ENCODE measurements around the gene MTG1.
"Not testable (repeated sequence)": the region's sequence is repeated elsewhere in the genome, so short reads cannot be mapped to it uniquely, and the experiment has no call there.

The MTG1 gene

DNA sequence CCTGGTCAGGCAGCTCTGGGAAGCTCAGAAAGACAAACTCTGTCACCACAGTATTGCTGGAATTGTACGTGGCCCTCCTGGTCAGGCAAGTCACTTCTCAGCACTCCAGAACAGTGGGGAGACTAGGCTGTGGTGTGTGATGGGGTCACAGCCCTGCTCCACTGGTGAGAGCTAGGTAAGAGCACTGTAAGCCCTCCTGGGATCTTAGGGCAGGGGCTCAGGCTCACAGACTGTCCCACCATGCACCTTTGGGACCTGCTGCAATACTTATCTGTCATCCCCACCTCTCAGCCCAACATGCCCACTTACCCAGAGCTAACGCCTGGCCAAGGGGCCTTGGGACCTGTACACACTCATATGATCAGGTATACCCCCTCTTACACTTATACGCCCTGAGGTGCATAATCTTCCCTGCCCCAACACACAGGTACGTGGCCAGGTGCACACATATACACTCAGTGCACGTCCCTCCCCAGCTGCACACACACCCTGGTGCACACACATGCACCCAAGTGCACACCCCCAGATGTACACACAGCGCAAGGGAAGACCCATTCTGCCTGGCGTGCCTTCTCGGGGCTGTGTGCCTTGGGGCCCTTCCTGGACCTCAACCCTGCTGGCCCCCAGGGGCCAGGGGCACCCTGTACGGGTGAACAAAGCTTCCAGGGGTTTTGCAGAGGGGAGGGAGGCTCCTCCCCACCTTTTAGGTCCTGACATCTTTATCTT lies 38.1 kb downstream of the MTG1 start:
- DNase-seq, result not testable (repeated sequence)

DNA sequence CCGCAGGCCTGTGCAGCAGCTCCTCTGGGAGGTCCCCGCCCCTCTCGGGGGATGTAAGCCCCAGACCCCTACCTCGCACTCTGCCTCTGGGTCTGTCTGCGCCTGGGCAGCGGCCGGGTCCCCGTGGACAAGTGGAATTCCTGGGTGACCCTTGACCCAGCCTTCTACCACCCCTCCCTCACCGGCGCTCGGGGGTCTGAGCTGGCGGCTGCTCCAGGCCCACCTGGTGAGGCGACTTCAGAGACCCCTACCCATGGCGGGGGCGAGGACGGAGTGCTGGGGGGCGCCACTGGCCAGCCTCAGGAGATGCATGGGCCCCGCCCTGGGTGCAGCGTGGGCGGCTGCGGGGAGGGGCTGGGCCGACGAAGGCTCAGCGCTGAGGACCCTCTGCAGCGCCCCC lies 38.8 kb downstream of the MTG1 start:
- not testable (repeated sequence) for DNase-seq

- peak; percentile 51 to 62 for DNase-seq
Measured at GRCh38 chr10:133438711-133439273, 44.8 kb downstream of the MTG1 start.

DNA sequence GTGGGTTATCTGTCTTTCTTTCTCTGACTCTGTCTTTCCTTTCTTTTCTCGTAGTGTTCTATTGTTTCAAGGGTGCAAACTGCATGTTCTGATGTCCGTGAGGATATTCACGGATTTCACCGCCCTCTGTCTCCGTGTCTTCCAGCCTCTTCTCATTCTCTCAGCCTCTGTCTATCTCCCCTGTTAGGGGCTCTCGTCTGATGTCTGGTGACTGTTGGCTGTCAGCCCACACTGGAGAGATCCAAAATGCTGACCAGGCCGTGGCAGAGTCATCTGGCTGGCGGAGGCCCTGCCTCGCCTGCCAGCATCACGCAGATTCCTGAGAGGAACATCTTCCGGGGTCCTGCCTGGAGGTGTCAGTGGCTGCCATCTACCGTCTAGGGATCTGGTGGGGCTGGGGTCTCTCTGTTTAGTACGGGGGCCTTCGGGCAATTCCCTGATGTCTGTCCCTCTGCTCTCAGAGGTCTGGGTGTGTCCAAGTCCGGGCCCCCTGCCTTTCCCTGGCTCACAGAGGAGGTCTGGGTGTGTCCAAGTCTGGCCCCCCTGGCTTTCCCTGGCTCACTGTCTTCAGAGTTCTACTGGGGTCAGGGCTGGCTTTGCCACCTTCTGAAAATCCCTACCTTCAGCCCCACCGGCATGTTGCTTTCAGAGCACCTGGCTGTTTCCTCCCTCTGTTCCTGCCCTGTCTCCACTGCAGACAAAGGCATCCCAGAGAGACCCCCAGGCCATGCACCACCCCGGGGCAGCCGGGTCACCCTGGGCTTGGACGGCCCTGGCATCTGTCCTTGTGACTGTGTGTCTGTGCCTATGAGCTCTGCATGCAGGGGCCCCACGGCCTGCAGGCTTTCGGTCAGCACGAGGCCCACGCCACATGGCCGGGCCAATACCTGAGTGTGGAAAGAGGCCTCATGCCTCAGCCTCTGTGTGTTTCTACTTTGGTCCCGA lies 45.8 kb downstream of the MTG1 start:
- DNase-seq, result no peak

GRCh38 chr10:133440633-133441285 lies 46.8 kb downstream of the MTG1 start:
- DNase-seq, result no peak

GRCh38 chr10:133441356-133441755 lies 47.4 kb downstream of the MTG1 start:
- not testable (repeated sequence) for DNase-seq

DNA sequence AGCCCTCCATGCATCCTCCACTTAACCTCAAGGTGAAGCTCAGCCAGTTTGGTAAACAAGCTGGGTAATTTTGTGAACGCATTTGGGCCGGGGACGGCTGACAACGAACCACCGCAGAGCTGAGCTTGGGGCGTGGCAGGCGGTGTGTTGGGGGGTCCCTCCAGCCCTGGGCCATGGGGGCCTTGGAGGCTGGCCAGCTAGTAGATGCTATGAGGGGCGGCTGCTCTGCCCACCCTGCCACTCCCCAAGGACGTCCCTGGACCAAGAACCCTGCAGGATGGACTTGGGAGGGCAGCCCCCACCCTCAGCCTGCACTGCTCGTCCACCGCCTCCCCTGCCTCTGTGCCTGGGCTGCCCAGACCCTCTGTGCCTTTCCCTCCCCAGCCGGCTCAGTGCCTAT lies 47.8 kb downstream of the MTG1 start:
- DNase-seq, result no peak

DNA sequence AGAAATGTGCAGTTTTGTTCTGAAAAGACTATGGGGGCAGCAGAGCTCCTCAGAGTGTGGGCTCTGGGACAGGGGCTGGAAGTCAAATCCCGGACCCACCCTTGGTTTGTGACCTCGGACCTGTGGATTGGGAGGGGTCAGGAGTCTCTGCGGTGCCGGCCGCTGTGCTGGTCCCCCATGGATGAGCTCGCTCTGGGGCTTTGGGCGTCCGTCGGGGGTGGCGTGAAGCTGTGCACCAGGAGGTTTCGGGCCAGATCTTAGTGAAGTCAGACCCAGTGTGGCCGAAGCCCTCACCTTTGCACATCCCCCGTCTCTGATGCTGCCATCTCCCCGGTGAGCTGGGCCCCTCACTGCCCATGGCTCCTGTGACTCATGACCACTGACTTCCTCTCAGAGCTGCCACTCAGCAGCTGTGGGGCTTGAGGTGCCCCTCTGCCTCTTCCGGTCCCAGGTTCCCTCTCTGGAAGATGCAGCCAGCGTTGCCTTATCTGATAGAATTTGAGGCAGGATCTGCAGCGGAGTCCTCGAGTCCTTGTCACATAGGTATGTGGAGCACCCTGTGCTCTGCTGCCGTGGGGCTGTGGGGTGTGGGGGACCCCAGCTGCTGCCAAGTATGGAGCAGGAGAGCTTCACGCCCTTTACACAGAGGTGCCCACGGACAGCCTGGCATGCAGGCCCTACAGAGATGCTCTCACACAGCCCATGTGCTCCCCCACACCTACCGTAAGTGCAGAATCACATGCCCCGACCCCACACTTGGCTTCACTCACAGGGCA lies 48.4 kb downstream of the MTG1 start:
- DNase-seq, result peak; percentile 13 to 45

GRCh38 chr10:133442967-133443924 lies 49.3 kb downstream of the MTG1 start:
- no peak for DNase-seq

DNA sequence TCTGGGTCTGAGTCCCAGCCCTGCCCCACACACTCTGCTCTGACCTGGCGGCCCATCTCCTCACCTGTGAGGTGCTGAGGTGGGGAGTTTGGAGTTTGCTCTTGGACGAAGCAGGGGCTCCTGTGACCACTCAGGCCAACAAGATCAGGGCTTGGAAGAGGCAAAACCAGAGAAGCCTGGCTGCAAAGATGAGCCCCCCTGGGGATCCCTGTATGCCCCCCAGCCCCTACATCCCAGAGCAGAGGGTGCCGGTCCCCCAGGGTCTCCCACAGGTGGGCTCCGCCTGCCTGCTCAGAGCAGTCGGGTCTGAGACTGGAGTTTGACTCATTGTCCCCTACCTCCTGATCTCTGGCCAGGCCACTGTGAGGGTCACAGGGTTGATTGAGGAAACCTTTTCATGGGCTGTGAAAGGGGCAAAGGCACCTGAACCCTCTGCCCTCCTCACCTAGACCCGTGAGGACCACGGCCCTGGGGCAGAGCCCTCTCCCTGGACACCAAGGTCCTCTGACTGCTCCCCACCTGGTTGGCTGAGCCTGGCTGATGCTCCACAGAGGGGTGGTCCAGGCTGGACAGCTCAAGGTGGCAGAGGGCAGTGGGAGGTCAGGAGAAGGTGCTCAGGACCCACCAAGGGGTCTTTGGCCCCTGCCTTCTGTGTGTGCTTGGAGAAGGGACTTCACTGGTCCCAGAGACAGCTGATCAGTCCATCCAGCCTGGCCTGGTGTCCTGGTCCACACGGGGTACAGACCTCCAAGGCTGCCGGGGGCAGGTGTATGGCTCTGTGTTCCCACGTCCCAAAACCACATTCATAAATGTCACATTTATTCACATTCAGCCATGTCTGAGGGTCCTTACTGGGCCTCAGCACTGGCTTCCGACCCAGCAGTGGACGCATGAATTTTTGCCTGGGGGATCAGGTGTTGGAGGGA lies 50.6 kb downstream of the MTG1 start:
- DNase-seq, result no peak

- no peak for DNase-seq
Measured at GRCh38 chr10:133445268-133445732, 51.3 kb downstream of the MTG1 start.

DNA sequence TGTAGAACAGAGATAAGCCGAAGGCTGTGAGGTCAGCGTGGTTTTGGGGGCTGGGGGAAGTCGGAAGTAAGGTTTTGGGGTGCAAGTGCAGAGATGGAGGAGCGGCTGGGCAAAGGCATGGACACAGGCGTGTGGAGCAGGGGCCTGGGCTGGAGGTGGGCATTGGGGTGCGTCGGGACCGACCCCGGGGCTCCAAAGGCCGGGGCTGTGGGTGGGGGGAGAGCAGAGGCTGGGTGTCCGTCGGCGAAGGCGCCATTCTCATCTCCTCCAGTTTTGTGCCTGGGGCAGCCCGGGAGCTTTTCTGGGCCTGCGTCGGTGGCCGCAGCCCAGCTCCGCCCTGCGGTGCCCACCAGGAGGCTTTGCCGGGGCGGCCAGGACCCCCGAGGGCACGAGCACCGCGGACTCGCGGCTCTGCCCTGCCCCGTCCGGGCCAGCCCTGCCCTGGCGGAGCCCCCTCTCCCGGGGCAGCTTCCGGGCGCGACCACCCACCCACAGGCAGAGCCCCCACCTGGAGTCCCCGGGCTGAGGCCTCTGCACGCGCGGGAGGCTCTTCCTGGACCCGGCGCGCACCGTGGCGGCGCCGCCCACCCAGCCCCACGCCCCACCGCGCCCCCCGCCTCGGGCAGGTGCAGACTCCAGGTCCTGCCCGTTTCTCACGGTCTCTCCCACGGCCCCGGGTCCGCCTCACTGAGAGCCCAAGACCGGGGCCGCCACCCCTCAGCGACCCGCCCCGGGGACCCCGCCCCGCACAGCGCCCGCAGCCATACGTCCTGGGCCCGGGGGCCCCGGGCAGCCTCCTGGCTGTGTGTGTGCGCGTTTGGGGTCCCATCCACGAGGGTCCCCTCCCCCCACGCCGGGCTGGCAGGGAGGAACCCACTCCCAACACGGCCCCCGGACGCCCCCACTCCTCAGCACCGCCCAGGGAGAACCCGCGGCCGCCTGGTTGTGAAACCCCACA lies 52.1 kb downstream of the MTG1 start:
- DNase-seq, result no peak

GRCh38 chr10:133446979-133447378 lies 53.0 kb downstream of the MTG1 start:
- no peak for DNase-seq

GRCh38 chr10:133448120-133448519 lies 54.2 kb downstream of the MTG1 start:
- no peak for DNase-seq

- no peak for DNase-seq
Measured at GRCh38 chr10:133451346-133451745, 57.4 kb downstream of the MTG1 start.

- DNase-seq, result no peak
Measured at GRCh38 chr10:133452453-133452852, 58.5 kb downstream of the MTG1 start.

DNA sequence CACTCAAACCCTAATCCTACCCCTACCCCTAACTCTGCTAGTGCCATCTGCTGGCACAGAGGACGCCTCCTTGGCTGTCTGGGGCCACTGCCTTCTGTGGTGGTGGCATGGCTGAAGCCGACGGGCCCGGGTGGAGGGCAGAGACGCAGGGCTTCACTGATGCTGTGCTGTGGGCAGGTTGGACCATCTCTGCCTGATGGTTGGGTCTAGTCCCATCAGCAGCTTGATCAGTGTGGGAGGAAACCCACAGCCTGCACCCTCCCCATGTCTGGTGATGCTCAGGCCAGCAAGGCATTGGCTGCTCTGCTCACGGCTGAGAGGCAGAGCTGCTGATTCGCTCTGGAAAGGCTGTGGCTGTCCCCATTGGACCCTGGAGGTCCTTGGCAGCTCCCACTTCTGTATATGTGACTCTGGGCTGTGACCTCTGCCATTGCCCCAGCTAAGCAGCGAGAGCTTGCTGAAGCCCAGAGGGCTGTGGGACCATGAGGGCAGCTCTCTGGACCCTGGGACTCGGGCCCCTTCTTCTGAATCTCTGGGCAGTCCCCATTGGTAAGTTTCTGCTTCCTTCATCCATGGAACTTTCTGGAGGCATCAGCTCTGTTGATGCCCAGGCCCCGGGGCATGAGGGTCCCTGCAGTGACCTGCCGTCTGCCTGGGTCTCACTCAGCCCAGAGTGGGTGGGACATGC lies 59.7 kb downstream of the MTG1 start, which contains the start of gene SCART1:
Gene SCART1 (plus strand): TSS at position 430 of the 688 bp plus-strand sequence. CDS start 53 bp downstream, at position 483.
- DNase-seq, result no peak
